ENCODE data around the gene YARS1.

DNA sequence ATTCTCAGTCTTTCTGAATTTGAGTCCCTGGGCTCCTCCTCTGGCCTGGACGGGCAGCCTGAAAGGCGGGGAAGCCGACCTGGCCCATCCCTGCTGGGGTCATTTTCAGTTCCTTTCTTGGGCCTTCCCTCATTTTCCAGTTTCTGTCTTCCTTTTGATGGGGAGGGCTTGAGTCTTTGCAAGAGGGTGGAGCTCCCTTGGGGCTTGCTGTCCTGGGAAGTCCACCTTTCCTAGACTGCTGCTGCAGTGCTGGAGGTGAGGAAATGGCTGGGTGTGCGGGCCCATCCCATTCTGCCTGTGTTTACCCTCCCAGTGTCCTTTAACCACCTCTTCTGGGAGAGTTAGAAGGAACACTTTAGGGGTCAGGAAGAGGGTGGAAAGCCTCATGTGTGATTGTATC is 74.2 kb downstream of the YARS1 start:
- TF ChIP-seq EZH2 (IDR thresholded peaks at IDR 0.05; ENCODE audit: low read length, unreplicated experiment), result no peak
- TF ChIP-seq, protein P1, sequence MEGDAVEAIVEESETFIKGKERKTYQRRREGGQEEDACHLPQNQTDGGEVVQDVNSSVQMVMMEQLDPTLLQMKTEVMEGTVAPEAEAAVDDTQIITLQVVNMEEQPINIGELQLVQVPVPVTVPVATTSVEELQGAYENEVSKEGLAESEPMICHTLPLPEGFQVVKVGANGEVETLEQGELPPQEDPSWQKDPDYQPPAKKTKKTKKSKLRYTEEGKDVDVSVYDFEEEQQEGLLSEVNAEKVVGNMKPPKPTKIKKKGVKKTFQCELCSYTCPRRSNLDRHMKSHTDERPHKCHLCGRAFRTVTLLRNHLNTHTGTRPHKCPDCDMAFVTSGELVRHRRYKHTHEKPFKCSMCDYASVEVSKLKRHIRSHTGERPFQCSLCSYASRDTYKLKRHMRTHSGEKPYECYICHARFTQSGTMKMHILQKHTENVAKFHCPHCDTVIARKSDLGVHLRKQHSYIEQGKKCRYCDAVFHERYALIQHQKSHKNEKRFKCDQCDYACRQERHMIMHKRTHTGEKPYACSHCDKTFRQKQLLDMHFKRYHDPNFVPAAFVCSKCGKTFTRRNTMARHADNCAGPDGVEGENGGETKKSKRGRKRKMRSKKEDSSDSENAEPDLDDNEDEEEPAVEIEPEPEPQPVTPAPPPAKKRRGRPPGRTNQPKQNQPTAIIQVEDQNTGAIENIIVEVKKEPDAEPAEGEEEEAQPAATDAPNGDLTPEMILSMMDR (conservative IDR thresholded peaks at IDR 0.05; ENCODE audit: low read depth, low read length), result no peak
